H1 (cell line): ENCODE data around the gene BYSL. TPM values are rescaled to one million over a fixed set of nuclear protein-coding genes. Genes with fewer than 3 reads are reported as not detected.

Experiments
- CTBP2 ChIP-seq: IDR thresholded peaks from 2 replicates; pipeline ENCODE4 v1.7.0; 2011; ENCODE audit warnings: borderline replicate concordance, mild to moderate bottlenecking, moderate library complexity, mixed read lengths, low read length; ENCODE audit not compliant: insufficient read depth, insufficient read length
- GTF2F1 ChIP-seq: IDR thresholded peaks from 2 replicates; pipeline ENCODE4 v1.6.1; 2012; ENCODE audit warnings: low read depth, low read length, improper control_type of control experiment, borderline replicate concordance
- POLR2AphosphoS5 ChIP-seq: IDR thresholded peaks from 2 replicates; pipeline ENCODE4 v1.6.1; 2011; ENCODE audit warnings: low read depth, low read length
- SIX5 ChIP-seq: IDR thresholded peaks from 2 replicates; pipeline ENCODE4 v1.6.1; 2011; ENCODE audit warnings: mild to moderate bottlenecking, low read depth, low read length
- TAF7 ChIP-seq: optimal IDR thresholded peaks from 2 replicates; pipeline ENCODE3; 2011; ENCODE audit warnings: low read depth, mild to moderate bottlenecking, inconsistent platforms, low read length, moderate library complexity, borderline replicate concordance
- TBP ChIP-seq: IDR thresholded peaks from 2 replicates; pipeline ENCODE4 v1.6.1; 2011; ENCODE audit warnings: low read depth, low read length, improper control_type of control experiment
- polyA plus RNA-seq, 7 experiments: library from polyadenylated mRNA; depleted of rRNA in 3 of 7; stranded (reverse) in 5 of 7; unstranded in 2 of 7; fragments of >200 nt in 5 of 7; fragments of 200-250 nt in 2 of 7; gene quantifications; 1 replicate in 5 of 7; 2 replicates in 1 of 7; 4 replicates in 1 of 7; pipeline versions ENCODE4 v1.2.1 to v1.2.3, GENCODE V29; 2011 to 2013; ENCODE audit warnings: missing spikeins in 2 of 7, mixed read lengths in 2 of 7
- total RNA-seq: library from RNA; stranded (reverse); fragmentation: NEBNext Ultra II Directional; extraction: Animal tissue kit (Norgen Biotek cat#: 25700); gene quantifications from 2 replicates; pipeline ENCODE4 v1.2.1, GENCODE V29; 2021

Gene BYSL
- total and polyA plus RNA-seq, 2 of the 8 experiments (the other 6 are each of a cell fraction or from before 2014, with no cell fraction given): 37.3 to 49.2 TPM

DNA sequence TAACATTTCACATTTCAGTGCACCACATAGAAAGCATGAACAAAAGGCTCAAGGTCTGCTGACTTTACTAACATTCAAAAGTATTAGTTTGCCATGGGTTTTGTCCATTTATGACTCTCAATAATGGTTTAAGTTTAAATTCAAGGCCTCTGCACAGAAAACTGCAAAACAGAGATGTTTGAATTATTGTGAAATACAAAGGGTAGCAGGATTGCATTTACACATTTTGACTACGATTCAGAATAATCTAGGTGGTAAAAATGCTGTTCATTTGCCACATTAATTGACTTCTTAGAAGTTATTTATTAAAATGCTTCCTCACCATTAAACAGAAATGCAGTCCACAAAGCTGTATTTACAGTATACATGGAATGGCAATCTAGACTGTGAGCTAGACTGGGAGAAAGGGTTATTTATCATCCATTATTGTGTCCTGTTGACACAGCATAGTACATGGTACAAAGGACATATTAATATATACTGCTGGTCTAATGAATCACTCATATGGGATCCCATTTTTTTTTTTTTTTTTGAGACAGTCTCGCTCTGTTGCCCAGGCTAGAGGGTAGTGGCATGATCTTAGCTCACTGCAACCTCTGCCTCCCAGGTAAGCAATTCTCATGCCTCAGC, 44.1 kb upstream of the BYSL start (continued):
- TF ChIP-seq SIX5 (no peak), TAF7 (no peak), GTF2F1 (no peak), TBP (no peak), CTBP2 (no peak), POLR2AphosphoS5 (no peak)
